ENCODE measurements around the gene CKM. TPM values are rescaled to one million over a fixed set of nuclear protein-coding genes. Genes with fewer than 3 reads are reported as not detected.

Gene CKM
- total RNA-seq, 1 experiment from 2014 or later = not detected

DNA sequence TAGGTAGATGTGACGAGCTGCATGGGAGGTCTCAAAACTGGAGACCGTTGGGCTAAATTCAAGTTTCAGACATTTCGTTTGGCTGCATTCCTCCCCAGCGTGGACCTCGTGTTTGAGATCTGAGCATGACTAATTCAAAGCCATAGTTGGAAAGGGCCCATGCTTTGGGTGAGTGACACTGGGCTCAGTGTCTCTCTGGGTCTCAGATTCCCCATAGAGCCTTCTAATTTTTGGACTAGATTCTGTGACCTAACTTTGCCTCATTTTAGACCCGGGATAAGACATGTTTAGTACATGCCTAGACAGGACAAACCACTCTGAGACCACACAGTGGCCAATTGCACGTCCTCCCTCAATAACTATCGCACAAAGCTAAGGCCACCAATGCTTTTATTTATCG lies 16.6 kb downstream of the CKM start:
- Mint-ChIP-seq H3K27ac (ENCODE audit: unreplicated experiment) (no peak overlapping the region), H3K4me3 (ENCODE audit: unreplicated experiment) (no peak overlapping the region), H3K27me3 (ENCODE audit: insufficient read depth, unreplicated experiment) (no peaks in the 10 kb centered on the region), H3K36me3 (ENCODE audit: insufficient read depth, unreplicated experiment) (peaks cover 13% of the 10 kb centered on the region), H3K9me3 (ENCODE audit: unreplicated experiment) (no peaks in the 10 kb centered on the region), H3K4me1 (ENCODE audit: low read depth, unreplicated experiment) (no peaks in the 10 kb centered on the region)
- CTCF ChIA-PET = no interaction called here
- POLR2A ChIA-PET = interaction anchor here (0.7 kb wide), 2 partner anchors 13 to 1900 kb away, joined by 3 to 4 read pairs; no protein-coding TSS in a partner anchor
- no TSS peak for BruUV-seq (replicated peaks)
- Histone ChIP-seq H3K27me3 (replicated peaks; ENCODE audit: control insufficient read depth, insufficient read depth, low read length) (no peaks in the 10 kb centered on the region), H3K4me1 (no peaks in the 10 kb centered on the region), H3K36me3 (ENCODE audit: control insufficient read depth, insufficient read depth, low read length) (no peaks in the 10 kb centered on the region), H3K4me3 (ENCODE audit: low read depth, low read length) (no peak overlapping the region), H3K9me3 (0 out of 2 replicates have a peak, but pooled peaks cover 2% of the 10 kb centered on the region)
- intact Hi-C loops (cut with micrococcal nuclease; ENCODE audit: unreplicated experiment) = no loop called here
- DNase-seq = no peak
- TF ChIP-seq, protein P1, sequence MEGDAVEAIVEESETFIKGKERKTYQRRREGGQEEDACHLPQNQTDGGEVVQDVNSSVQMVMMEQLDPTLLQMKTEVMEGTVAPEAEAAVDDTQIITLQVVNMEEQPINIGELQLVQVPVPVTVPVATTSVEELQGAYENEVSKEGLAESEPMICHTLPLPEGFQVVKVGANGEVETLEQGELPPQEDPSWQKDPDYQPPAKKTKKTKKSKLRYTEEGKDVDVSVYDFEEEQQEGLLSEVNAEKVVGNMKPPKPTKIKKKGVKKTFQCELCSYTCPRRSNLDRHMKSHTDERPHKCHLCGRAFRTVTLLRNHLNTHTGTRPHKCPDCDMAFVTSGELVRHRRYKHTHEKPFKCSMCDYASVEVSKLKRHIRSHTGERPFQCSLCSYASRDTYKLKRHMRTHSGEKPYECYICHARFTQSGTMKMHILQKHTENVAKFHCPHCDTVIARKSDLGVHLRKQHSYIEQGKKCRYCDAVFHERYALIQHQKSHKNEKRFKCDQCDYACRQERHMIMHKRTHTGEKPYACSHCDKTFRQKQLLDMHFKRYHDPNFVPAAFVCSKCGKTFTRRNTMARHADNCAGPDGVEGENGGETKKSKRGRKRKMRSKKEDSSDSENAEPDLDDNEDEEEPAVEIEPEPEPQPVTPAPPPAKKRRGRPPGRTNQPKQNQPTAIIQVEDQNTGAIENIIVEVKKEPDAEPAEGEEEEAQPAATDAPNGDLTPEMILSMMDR (IDR thresholded peaks at IDR 0.05; ENCODE audit: insufficient read depth in 1 of 2, low read depth in 1 of 2, low read length in 1 of 2, severe bottlenecking in 1 of 2, unreplicated experiment in 1 of 2) = no peak

DNA sequence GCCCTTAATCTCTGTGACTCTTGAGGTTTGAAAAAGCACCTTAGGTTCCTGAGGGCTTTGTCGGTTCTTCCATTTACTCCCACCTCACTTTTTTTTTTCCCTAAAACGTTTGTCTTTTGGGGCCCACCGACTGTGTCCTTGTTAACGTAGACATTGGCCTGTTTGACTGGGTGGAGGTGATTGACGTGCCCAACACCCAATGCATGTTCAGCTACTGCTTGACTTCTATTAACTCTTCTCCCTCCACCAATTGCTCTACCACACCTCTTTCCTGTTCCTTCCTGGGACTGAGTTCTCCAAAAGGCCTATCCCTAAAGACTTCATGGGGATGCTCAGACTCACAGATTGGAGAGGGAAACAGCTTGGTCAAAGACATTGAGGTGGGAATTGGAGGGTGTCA lies 17.3 kb downstream of the CKM start:
- H3K27ac Mint-ChIP-seq (ENCODE audit: unreplicated experiment) = no peak overlapping the region
- DNase-seq = peak; percentile 37 to 66
- H3K4me1 Mint-ChIP-seq (ENCODE audit: low read depth, unreplicated experiment) = no peaks in the 10 kb centered on the region
- no TSS peak for BruUV-seq (replicated peaks)
- intact Hi-C loops (cut with micrococcal nuclease; ENCODE audit: unreplicated experiment) = no loop called here
- H3K4me3 Mint-ChIP-seq (ENCODE audit: unreplicated experiment) = no peak overlapping the region
- peaks cover 13% of the 10 kb centered on the region for H3K36me3 Mint-ChIP-seq (ENCODE audit: insufficient read depth, unreplicated experiment)
- H3K27me3 Mint-ChIP-seq (ENCODE audit: insufficient read depth, unreplicated experiment) = no peaks in the 10 kb centered on the region
- TF ChIP-seq, protein P1 (IDR thresholded peaks at IDR 0.05; ENCODE audit: insufficient read depth in 1 of 2, low read depth in 1 of 2, low read length in 1 of 2, severe bottlenecking in 1 of 2, unreplicated experiment in 1 of 2) = no peak
- ChIA-PET CTCF (no interaction called here), POLR2A (interaction anchor here (0.7 kb wide), 2 partner anchors 13 to 1901 kb away, joined by 3 to 4 read pairs; no protein-coding TSS in a partner anchor)
- Histone ChIP-seq H3K36me3 (ENCODE audit: control insufficient read depth, insufficient read depth, low read length) (no peaks in the 10 kb centered on the region), H3K4me1 (no peaks in the 10 kb centered on the region), H3K4me3 (ENCODE audit: low read depth, low read length) (no peak overlapping the region), H3K9me3 (0 out of 2 replicates have a peak, but pooled peaks cover 2% of the 10 kb centered on the region), H3K27me3 (replicated peaks; ENCODE audit: control insufficient read depth, insufficient read depth, low read length) (no peaks in the 10 kb centered on the region)
- H3K9me3 Mint-ChIP-seq (ENCODE audit: unreplicated experiment) = no peaks in the 10 kb centered on the region

DNA sequence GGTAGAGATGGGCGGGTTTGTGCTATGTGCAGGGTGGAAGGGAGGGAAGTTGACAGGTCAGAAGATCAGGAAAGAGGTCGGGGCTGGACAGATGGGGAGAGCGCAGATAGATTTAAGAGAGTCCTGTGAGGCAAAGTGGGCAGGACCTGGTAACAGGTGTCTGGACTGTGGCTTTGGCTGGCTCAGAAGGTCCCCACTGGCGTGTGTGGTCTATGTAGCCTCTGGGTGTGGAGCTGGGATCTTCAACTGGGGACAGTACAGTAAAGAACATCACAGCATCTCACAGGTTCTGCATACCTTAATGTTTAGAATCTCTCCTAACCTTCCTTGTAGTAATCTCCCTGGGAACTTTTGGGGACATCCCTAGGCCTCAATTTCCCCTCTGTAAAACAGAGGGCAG lies 17.7 kb downstream of the CKM start:
- no peaks in the 10 kb centered on the region for H3K36me3 ChIP-seq (ENCODE audit: control insufficient read depth, insufficient read depth, low read length)
- no peak overlapping the region for H3K27ac Mint-ChIP-seq (ENCODE audit: unreplicated experiment)
- no peaks in the 10 kb centered on the region for H3K4me1 ChIP-seq
- no peak overlapping the region for H3K4me3 ChIP-seq (ENCODE audit: low read depth, low read length)
- peaks cover 13% of the 10 kb centered on the region for H3K36me3 Mint-ChIP-seq (ENCODE audit: insufficient read depth, unreplicated experiment)
- ChIA-PET CTCF (no interaction called here), POLR2A (interaction anchor here (0.7 kb wide), 1 partner anchor 1901 kb away, joined by 4 read pairs; no protein-coding TSS in a partner anchor)
- H3K27me3 ChIP-seq (replicated peaks; ENCODE audit: control insufficient read depth, insufficient read depth, low read length) = no peaks in the 10 kb centered on the region
- no TSS peak for BruUV-seq (replicated peaks)
- intact Hi-C loops (cut with micrococcal nuclease; ENCODE audit: unreplicated experiment) = no loop called here
- H3K4me3 Mint-ChIP-seq (ENCODE audit: unreplicated experiment) = no peak overlapping the region
- no peaks in the 10 kb centered on the region for H3K9me3 Mint-ChIP-seq (ENCODE audit: unreplicated experiment)
- TF ChIP-seq, protein P1 (IDR thresholded peaks at IDR 0.05; ENCODE audit: insufficient read depth in 1 of 2, low read depth in 1 of 2, low read length in 1 of 2, severe bottlenecking in 1 of 2, unreplicated experiment in 1 of 2) = no peak
- no peaks in the 10 kb centered on the region for H3K4me1 Mint-ChIP-seq (ENCODE audit: low read depth, unreplicated experiment)
- H3K27me3 Mint-ChIP-seq (ENCODE audit: insufficient read depth, unreplicated experiment) = no peaks in the 10 kb centered on the region
- DNase-seq = no peak
- 0 out of 2 replicates have a peak, but pooled peaks cover 2% of the 10 kb centered on the region for H3K9me3 ChIP-seq
